ENCODE results near the gene SPAAR.

Gene SPAAR

GRCh38 chr9:35944173-35944572 is 34.9 kb downstream of the SPAAR start:
- Histone ChIP-seq H2AFZ (ENCODE audit: low read length) (peak overlapping the region; percentile 52), H3K36me3 (ENCODE audit: insufficient read depth, low read length) (no peaks in the 10 kb centered on the region), H3K9me3 (ENCODE audit: insufficient read depth, low read depth, low read length) (no peaks in the 10 kb centered on the region), H3K9ac (ENCODE audit: low read depth, low read length, poor library complexity, severe bottlenecking) (peak overlapping the region; percentile 2), H4K20me1 (ENCODE audit: insufficient read depth, low read length, poor library complexity, severe bottlenecking) (no peaks in the 10 kb centered on the region), H3K27me3 (ENCODE audit: insufficient read depth, low read length, poor library complexity, severe bottlenecking) (no peaks in the 10 kb centered on the region), H3K79me2 (ENCODE audit: insufficient read depth, low read length) (no peaks in the 10 kb centered on the region), H3K4me3 (ENCODE audit: low read length, poor library complexity, severe bottlenecking) (no peak overlapping the region), H3K4me2 (ENCODE audit: low read depth, low read length, poor library complexity, severe bottlenecking) (no peak overlapping the region), H3K4me1 (ENCODE audit: insufficient read depth, low read length, poor library complexity, severe bottlenecking) (peaks cover 64% of the 10 kb centered on the region), H3K9me2 (replicated peaks; ENCODE audit: low read depth, low read length) (no peaks in the 10 kb centered on the region), H3F3A (ENCODE audit: low read depth) (0 out of 2 replicates have a peak, but pooled peaks cover 3% of the 10 kb centered on the region)
- TF ChIP-seq CTCF (conservative IDR thresholded peaks at IDR 0.05; ENCODE audit: low read length) (no peak), EZH2phosphoT487 (IDR thresholded peaks at IDR 0.05; ENCODE audit: borderline replicate concordance) (no peak)

GRCh38 chr9:35944841-35945240 is 35.6 kb downstream of the SPAAR start:
- no peaks in the 10 kb centered on the region for H3K27me3 ChIP-seq (ENCODE audit: insufficient read depth, low read length, poor library complexity, severe bottlenecking)
- no peak for TF ChIP-seq EZH2phosphoT487 (IDR thresholded peaks at IDR 0.05; ENCODE audit: borderline replicate concordance)
- TF ChIP-seq CTCF (conservative IDR thresholded peaks at IDR 0.05; ENCODE audit: low read length) = no peak
- peaks cover 63% of the 10 kb centered on the region for H3K4me1 ChIP-seq (ENCODE audit: insufficient read depth, low read length, poor library complexity, severe bottlenecking)
- H3K9me3 ChIP-seq (ENCODE audit: insufficient read depth, low read depth, low read length) = no peaks in the 10 kb centered on the region
- H3K9me2 ChIP-seq (replicated peaks; ENCODE audit: low read depth, low read length) = no peaks in the 10 kb centered on the region
- no peaks in the 10 kb centered on the region for H3K36me3 ChIP-seq (ENCODE audit: insufficient read depth, low read length)
- H3F3A ChIP-seq (ENCODE audit: low read depth) = 0 out of 2 replicates have a peak, but pooled peaks cover 3% of the 10 kb centered on the region
- peak overlapping the region; percentile 19 for H3K9ac ChIP-seq (ENCODE audit: low read depth, low read length, poor library complexity, severe bottlenecking)
- no peak overlapping the region for H3K4me3 ChIP-seq (ENCODE audit: low read length, poor library complexity, severe bottlenecking)
- no peaks in the 10 kb centered on the region for H4K20me1 ChIP-seq (ENCODE audit: insufficient read depth, low read length, poor library complexity, severe bottlenecking)
- no peaks in the 10 kb centered on the region for H3K79me2 ChIP-seq (ENCODE audit: insufficient read depth, low read length)
- no peak overlapping the region for H3K4me2 ChIP-seq (ENCODE audit: low read depth, low read length, poor library complexity, severe bottlenecking)
- H2AFZ ChIP-seq (ENCODE audit: low read length) = peak overlapping the region; percentile 52; the same call in 1 of the 2 replicates

DNA sequence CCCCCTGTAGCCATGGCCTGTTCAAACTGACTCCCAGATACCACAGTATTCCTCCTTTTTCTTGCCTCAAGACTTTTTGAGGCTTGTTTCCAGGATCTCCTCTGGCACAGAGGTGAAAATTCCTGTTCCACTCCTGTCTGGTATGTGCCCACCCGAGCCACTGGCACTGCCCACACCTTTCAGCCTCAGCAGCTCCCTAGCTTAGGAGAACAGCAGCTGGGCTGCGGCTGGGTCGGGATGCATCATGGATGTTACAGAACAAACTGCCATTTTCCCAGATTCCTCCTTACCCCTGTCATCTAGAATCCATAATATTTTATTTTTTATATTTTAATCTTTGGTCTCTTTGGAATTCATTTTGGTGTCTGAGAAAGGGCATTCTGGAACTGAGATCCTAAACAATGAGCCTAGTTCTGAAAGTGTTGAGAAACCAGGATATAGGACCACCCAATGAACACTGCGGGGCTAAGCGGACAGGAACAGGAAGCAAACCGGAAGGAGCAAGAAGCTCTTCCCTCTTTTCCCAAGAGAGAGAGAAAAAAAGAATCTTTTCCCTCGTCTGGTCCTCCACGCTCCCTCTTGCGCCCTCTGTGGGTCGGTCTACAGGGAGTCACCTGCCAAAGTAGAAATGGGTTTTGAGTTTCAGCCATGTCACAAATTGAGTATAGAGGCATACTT is 36.2 kb downstream of the SPAAR start:
- Histone ChIP-seq H3K9me3 (ENCODE audit: insufficient read depth, low read depth, low read length) (no peaks in the 10 kb centered on the region), H3K79me2 (ENCODE audit: insufficient read depth, low read length) (no peaks in the 10 kb centered on the region), H3K27me3 (ENCODE audit: insufficient read depth, low read length, poor library complexity, severe bottlenecking) (no peaks in the 10 kb centered on the region), H3K4me1 (ENCODE audit: insufficient read depth, low read length, poor library complexity, severe bottlenecking) (peaks cover 57% of the 10 kb centered on the region), H3F3A (ENCODE audit: low read depth) (0 out of 2 replicates have a peak, but pooled peaks cover 3% of the 10 kb centered on the region), H3K4me2 (ENCODE audit: low read depth, low read length, poor library complexity, severe bottlenecking) (peak overlapping the region; percentile 1), H3K9ac (ENCODE audit: low read depth, low read length, poor library complexity, severe bottlenecking) (peak overlapping the region; percentile 19), H4K20me1 (ENCODE audit: insufficient read depth, low read length, poor library complexity, severe bottlenecking) (no peaks in the 10 kb centered on the region), H3K4me3 (ENCODE audit: low read length, poor library complexity, severe bottlenecking) (no peak overlapping the region), H3K9me2 (replicated peaks; ENCODE audit: low read depth, low read length) (no peaks in the 10 kb centered on the region), H3K36me3 (ENCODE audit: insufficient read depth, low read length) (no peaks in the 10 kb centered on the region), H2AFZ (ENCODE audit: low read length) (peak overlapping the region; percentile 71)
- TF ChIP-seq EZH2phosphoT487 (IDR thresholded peaks at IDR 0.05; ENCODE audit: borderline replicate concordance) = no peak
- peak; percentile 94 for TF ChIP-seq CTCF (conservative IDR thresholded peaks at IDR 0.05; ENCODE audit: low read length)

All from Loucy (cell line).